Loucy (cell line): ENCODE results near the gene ASPA.

Experiments used
- CTCF ChIP-seq: fragments of 200-600 bp; sonication (generic); conservative IDR thresholded peaks from 2 replicates; pipeline ENCODE4 v1.5.1; 2014; ENCODE audit warnings: mild to moderate bottlenecking, antibody characterized with exemption, low read length
- EZH2phosphoT487 ChIP-seq: fragments of 200-600 bp; IDR thresholded peaks from 2 replicates; pipeline ENCODE4 v1.6.1; 2018; ENCODE audit warnings: antibody characterized with exemption, mild to moderate bottlenecking, moderate library complexity, borderline replicate concordance

GRCh38 chr17:3511852-3512504 is 36.2 kb downstream of the ASPA start:
- no peak for TF ChIP-seq CTCF
- TF ChIP-seq EZH2phosphoT487, result no peak
